Measurements from ENCODE around the gene GPSM3.
"Not testable (repeated sequence)": the region's sequence is repeated elsewhere in the genome, so short reads cannot be mapped to it uniquely, and the experiment has no call there.

Gene GPSM3, protein sequence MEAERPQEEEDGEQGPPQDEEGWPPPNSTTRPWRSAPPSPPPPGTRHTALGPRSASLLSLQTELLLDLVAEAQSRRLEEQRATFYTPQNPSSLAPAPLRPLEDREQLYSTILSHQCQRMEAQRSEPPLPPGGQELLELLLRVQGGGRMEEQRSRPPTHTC
- 29.6 to 154 reads per million in 2 experiments for total RNA-seq

GRCh38 chr6:32192608-32193039, at the start of gene GPSM3:
Gene GPSM3, minus strand, starts transcription at chr6:32192643. Its CDS starts 130 bp downstream, at chr6:32192513.
- DNase-seq (ENCODE audit: low read depth): peak; percentile 42

DNA sequence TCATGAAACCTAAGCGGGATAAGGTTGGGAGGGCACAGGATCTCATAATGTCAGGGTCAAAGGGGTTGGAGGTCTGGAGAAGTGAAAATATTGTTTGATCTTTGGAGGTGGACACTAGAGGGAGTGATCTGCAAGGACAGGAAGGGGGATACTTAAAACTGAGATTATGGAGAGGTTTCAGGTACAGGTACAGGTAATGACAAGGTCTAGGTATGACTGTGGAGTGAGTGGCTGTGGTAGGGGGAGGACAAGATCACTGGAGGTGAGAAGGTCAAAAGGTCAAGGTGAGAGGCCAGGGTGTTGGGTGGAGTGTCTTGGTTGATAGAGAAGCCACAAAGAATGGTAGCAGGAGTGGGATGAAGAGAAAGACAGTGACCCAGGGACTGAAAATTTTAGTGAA, 48.2 kb upstream of the GPSM3 start:
- DNase-seq (ENCODE audit: low read depth): no peak

DNA sequence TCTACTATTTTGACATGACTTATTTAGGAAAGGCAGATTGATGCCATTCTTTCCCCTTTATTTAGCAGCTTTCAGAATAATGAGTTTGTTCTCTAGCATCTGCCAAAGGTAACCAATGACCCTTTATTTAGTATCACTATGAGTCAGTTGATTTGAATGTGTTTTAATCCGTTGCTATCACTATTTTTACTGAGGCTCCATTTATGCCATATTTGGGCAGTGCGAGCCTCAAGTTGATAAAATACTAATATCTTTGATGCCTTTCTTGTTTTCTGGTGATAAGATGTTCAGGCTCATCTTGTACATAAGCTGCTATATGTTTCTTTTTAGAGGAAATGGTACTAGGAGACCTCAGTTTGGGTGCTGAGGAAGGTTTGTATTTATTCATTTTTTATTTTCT, 47.0 kb upstream of the GPSM3 start:
- no peak for DNase-seq (ENCODE audit: low read depth)

GRCh38 chr6:32234934-32235333, 42.5 kb upstream of the GPSM3 start:
- no peak for DNase-seq (ENCODE audit: low read depth)

DNA sequence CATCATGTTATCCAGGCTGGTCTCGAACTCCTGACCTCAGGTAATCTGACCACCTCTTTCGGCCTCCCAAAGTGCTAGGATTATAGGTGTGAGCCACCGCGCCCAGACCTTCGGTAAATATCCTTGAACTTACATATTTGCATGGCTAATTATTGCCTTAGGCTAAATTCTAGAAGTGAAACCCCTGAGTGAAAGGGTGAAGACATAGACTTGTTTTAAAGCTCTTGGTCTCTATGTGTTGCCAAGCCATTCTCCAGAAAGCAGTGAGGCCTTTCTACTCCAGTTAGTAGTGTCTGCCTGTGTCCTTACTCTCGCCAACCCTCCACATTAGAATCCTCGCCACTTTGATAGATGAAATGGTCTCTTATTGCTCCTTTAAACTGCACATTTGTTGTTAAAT, 34.0 kb upstream of the GPSM3 start:
- DNase-seq (ENCODE audit: low read depth): no peak

- no peak for DNase-seq (ENCODE audit: low read depth)
Observed at GRCh38 chr6:32224696-32225095, 32.3 kb upstream of the GPSM3 start.

DNA sequence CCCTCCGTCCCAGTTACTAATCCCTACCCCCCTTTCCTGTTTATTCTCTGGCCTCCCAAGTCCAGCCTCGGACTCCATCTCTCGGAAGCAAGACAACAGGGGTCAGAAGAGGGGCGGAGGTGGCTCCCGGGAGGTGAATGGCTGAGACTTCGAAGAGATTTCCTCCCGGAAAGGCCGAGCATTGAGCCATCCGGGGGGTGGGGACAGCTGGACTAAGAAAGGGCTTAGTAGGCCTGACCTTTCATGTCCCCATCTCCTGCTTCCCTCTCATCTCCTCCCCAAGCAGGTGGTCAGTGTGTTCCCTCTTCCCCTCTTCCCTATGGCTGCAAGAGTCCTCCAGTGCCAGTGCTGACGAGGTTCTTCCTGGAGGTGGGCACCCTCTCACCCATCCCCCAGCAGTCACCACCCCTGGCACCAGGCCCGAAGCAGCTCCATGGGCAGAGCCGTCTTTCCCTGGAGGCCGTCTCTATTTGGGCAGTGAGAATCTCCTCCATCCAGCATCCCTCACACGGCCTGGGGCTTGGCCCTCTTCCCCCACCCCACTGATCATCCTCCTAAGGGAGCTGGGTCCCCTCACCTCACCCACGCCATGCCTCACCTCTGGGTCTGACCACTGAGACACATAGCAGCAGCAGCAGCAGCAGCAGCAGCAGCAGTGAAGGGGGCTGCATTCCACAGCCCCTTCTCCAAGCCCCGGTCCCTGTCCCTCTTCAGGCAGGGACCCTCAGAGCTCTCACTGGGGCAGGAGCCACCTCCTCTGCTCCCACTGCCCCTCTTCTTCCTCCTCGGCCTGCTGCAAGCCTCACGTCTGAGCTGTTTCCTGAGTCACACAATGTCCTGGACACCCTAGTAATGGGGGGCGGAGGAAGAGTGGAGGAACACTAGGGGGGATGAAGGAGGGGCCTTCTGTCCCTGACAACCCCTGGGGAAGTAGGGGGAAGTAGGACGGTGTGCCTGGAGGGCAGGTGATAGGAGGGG, 31.1 kb upstream of the GPSM3 start, which contains the start of gene NOTCH4:
Gene NOTCH4, minus strand, starts transcription at position 810 of the 978 bp plus-strand sequence. Its CDS starts 139 bp downstream, at position 671.
- no peak for DNase-seq (ENCODE audit: low read depth)

GRCh38 chr6:32222333-32223230, 30.1 kb upstream of the GPSM3 start:
- DNase-seq (ENCODE audit: low read depth): no peak

DNA sequence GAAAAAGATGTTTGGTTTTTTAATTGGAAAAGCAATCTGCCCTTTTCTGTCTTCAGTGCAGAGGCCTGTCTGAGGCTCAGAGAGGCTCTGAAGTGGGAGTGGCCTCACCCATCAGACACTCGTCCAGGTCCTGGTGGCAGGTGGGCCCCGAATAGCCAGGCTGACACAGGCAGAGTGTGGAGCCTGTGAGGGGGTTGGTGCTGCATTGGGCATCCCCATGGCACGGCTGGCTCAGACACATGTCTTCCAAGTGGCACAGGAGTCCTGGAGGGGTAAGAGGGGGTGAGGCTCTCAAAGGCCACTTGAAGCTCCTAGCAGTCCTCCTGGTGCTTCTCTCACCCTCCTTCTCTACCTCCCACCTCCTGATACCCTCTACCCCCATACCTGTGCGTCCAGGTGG, 27.6 kb upstream of the GPSM3 start:
- no peak for DNase-seq (ENCODE audit: low read depth)

DNA sequence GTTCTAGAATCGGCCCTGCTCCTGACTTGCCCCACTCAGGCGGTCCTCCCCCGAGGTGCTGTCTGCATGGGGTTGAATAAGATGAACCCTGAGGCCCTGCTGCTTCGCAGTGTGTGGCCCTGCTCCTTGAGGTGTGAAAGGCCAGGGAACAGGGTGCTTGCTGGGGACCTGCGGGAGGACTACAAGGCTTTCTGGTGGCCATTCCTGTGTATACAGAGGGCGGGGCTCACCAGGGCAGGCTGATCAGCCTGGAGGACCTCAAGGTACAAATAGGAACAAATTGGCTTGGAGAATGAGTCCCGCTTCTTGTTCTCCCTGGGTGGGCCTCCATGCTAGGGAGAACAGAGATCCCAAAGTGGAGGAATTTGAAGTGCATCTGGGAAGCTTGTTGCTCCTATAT, 25.7 kb upstream of the GPSM3 start:
- DNase-seq (ENCODE audit: low read depth): no peak

GRCh38 chr6:32216998-32217397, 24.6 kb upstream of the GPSM3 start:
- DNase-seq (ENCODE audit: low read depth): no peak

DNA sequence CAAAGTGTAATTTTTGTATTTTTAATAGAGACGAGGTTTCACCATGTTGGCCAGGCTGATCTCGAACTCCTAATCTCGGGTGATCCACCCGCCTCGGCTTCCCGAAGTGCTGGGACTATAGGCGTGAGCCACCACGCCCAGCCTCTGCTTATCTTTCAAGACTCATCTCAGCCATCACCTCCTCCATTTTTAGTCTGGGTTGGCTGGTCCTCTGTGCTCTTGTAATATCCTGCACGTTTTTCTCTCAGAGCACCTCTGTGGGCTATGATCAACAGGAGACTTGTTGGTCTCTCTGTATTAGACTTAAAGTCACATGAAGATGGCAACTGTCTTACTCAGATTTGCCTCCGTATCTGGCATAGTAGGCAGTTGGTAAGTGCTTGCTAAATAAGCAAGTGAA, 23.8 kb upstream of the GPSM3 start:
- no peak for DNase-seq (ENCODE audit: low read depth)

GRCh38 chr6:32215617-32216016, 23.2 kb upstream of the GPSM3 start:
- DNase-seq (ENCODE audit: low read depth): no peak

GRCh38 chr6:32214126-32214525, 21.7 kb upstream of the GPSM3 start:
- DNase-seq (ENCODE audit: low read depth): no peak

GRCh38 chr6:32213649-32214048, 21.2 kb upstream of the GPSM3 start:
- DNase-seq (ENCODE audit: low read depth): no peak

DNA sequence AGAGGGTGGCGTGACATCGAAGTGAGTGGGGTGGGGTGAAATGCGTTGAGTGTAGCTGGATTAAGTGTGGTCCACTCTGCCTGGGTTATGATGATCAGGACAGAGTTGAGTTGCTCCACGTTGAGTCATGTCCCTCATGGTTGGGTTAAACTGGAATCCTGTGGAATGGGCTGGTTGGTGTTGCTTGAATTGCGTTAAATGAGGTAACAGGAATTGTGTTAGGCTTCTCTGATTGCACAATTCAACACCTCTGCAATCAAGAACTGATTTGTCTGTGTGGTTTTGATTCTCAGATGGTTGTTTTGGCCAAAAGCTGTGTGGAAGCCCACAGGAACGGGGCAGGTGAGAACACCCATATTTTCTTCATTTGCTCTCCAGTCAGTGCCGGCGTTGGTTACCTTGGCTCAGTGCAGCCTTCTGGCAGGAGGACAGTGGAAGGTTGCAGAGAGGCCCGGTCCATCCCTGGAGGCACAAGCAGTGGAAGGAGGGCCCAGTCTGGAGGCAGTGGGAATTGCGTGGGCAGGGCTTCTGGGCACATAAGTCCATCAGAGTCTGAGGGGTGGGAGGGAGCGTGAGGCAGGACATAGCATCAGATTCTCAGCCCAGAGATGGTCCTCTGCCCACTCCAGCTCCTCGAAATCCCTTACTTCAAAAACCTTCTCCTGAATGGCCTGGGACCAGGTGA, 19.8 kb upstream of the GPSM3 start:
- DNase-seq (ENCODE audit: low read depth): no peak

DNA sequence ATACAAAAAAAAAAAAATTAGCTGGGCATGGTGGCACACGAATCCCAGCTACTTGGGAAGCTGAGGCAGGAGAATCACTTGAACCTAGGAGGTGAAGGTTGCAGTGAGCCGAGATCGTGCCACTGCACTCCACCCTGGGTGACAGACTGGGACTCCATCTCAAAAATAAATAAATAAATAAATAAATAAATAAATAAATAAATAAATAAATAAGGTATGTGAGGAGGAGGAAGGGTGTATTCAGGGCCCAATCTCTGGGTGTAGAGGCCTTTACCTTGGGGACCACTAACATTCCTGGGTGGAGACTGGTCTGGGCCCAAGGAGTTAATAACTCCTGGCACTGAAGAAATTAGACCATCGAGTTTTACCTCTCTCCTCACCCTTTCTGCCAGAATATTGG, 19.0 kb upstream of the GPSM3 start:
- DNase-seq (ENCODE audit: low read depth): not testable (repeated sequence)

DNA sequence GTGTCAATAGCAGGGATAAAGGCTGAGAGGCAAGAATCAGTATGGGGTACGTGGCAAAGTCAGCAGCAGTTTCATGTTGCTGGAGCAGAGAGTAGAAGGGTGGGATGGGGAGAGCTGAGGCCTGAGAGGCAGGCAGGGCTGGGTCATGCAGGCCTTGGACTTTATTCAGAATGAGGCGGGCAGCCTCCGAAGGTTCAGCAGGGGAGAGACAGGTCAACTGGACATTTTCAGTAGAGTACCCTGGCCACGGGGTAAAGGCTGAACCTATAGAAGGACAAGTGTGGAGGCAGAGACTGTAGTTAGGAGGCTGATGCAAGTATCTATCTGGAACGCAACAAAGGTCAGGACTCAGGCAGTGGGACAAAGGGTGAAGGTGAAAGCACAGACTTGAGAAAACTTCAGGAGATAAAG, 17.8 kb upstream of the GPSM3 start:
- DNase-seq (ENCODE audit: low read depth): no peak

GRCh38 chr6:32208996-32209395, 16.6 kb upstream of the GPSM3 start:
- no peak for DNase-seq (ENCODE audit: low read depth)

DNA sequence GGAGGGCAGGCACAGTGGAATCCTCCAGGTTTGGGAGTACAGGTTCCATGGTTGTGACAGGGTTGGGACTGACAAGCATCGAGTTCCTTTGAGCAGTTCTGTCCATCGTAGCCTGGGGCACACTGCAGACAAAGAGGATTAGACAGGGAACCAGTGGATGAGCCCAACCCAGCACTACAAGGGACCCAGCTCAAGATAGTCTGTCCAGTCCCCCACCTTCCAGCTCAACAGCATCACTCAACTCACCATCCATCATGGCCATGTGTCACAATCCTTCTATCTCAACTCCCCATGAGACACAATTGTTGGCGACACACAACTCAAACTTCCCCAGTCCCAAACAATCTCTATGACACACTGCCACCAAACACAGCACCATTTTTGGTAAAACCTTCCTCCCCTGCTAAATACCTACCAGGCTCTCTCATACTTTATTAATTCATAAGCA, 11.8 kb upstream of the GPSM3 start:
- no peak for DNase-seq (ENCODE audit: low read depth)

All from T follicular helper cell (primary cell).